ENCODE results near the gene ADAP2. TPM values are rescaled to one million over a fixed set of nuclear protein-coding genes. Genes with fewer than 3 reads are reported as not detected.

ADAP2 gene
- total RNA-seq, 1 donor = 0.72 TPM

DNA sequence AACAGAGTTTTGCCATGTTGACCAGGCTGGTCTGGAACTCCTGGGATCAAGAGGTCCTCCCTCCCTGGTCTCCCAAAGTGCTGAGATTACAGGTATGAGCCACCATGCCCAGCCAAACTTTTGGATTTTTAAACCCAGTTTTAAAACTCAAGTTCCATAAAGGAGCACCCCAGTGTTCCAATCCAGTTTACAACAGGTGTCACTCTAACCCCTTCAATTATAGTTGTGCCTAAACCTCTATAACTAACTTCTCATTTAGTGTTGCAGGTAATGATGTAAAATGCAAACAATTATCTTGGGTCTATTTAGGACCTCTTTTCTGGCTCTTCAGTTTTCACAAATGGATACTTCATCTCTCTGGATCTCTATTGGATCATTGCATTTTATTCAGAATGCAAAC lies 7.8 kb upstream of the ADAP2 start:
- Histone ChIP-seq H3K27me3 (ENCODE audit: insufficient read depth, low read length) (peaks cover 3% of the 10 kb centered on the region), H3K79me2 (ENCODE audit: insufficient read depth, low read length) (no peaks in the 10 kb centered on the region), H2AFZ (ENCODE audit: low read length) (no peak overlapping the region), H3K4me2 (ENCODE audit: insufficient read depth, low read length) (no peak overlapping the region), H3K36me3 (ENCODE audit: insufficient read depth, low read length) (no peaks in the 10 kb centered on the region), H3K4me1 (ENCODE audit: insufficient read depth, low read length) (no peaks in the 10 kb centered on the region), H3K27ac (ENCODE audit: low read depth, low read length) (no peak overlapping the region), H3K9me3 (ENCODE audit: low read depth, low read length) (no peaks in the 10 kb centered on the region), H4K20me1 (ENCODE audit: insufficient read depth, low read length) (no peaks in the 10 kb centered on the region), H3K4me3 (ENCODE audit: insufficient read depth, low read length) (no peak overlapping the region)
- no peak for DNase-seq (ENCODE audit: insufficient read length, low spot score, missing footprints)
- TF ChIP-seq, protein P1, sequence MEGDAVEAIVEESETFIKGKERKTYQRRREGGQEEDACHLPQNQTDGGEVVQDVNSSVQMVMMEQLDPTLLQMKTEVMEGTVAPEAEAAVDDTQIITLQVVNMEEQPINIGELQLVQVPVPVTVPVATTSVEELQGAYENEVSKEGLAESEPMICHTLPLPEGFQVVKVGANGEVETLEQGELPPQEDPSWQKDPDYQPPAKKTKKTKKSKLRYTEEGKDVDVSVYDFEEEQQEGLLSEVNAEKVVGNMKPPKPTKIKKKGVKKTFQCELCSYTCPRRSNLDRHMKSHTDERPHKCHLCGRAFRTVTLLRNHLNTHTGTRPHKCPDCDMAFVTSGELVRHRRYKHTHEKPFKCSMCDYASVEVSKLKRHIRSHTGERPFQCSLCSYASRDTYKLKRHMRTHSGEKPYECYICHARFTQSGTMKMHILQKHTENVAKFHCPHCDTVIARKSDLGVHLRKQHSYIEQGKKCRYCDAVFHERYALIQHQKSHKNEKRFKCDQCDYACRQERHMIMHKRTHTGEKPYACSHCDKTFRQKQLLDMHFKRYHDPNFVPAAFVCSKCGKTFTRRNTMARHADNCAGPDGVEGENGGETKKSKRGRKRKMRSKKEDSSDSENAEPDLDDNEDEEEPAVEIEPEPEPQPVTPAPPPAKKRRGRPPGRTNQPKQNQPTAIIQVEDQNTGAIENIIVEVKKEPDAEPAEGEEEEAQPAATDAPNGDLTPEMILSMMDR (IDR thresholded peaks at IDR 0.05; ENCODE audit: extremely low read depth, low read depth, low read length) = no peak

DNA sequence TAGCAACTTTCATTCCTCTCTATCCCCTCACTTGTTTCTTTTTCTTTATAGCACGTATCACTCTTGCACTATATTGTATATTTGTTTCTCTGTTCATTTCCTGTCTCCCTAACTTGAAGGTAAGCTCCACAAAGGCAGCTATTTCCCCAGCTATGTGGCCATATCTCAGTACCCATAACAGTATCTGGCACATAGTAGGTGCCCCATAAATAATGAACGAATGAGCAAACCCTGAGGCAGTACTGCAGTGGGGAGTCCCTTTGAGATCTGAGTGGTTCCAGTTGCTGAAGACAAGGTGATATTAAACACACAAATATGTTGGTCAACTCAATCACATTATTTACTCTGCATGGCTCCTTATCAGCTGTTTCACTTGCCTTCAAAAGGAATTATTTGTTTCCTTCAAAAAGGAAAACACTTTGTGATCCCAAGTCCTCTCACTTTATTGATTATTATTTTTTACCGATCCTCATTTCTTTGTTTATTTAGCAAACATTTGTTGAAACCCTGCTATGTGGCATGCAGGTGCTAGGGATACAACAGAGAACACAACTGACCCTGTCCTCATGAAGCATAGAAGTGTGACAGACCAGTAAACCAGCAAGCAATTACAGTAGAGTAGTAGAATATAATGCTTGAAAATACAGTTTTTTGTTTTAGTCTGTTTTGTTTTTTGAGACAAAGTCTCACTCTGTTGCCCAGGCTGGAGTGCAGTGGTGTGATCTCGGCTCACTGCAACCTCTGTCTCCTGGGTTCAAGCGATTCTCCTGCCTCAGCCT lies 5.7 kb upstream of the ADAP2 start:
- DNase-seq (ENCODE audit: insufficient read length, low spot score, missing footprints) = no peak
- Histone ChIP-seq H4K20me1 (ENCODE audit: insufficient read depth, low read length) (no peaks in the 10 kb centered on the region), H3K4me3 (ENCODE audit: insufficient read depth, low read length) (no peak overlapping the region), H3K79me2 (ENCODE audit: insufficient read depth, low read length) (no peaks in the 10 kb centered on the region), H3K9me3 (ENCODE audit: low read depth, low read length) (no peaks in the 10 kb centered on the region), H3K27ac (ENCODE audit: low read depth, low read length) (no peak overlapping the region), H3K27me3 (ENCODE audit: insufficient read depth, low read length) (peaks cover 13% of the 10 kb centered on the region), H3K36me3 (ENCODE audit: insufficient read depth, low read length) (no peaks in the 10 kb centered on the region), H3K4me1 (ENCODE audit: insufficient read depth, low read length) (no peaks in the 10 kb centered on the region), H2AFZ (ENCODE audit: low read length) (no peak overlapping the region), H3K4me2 (ENCODE audit: insufficient read depth, low read length) (no peak overlapping the region)
- TF ChIP-seq, protein P1 (IDR thresholded peaks at IDR 0.05; ENCODE audit: extremely low read depth, low read depth, low read length) = no peak

DNA sequence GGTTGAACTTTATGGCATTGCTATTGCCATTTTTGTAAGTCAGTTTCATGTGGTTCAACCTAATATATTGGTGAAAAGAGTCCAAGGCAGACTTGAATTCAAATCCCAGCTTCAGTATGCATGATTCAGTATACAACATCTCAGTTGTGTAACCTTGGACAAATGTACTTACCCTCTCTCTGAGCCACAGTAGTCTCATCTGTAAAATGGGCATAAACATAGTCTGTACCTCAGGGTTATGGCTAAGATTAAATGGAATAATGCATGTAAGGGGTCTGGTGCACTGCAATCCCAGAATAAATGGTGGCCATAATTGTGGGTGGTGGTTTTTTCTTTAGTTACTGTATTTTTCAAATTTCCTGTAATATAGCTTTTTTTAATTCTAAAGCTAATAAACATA lies 4.7 kb upstream of the ADAP2 start:
- H3K4me1 ChIP-seq (ENCODE audit: insufficient read depth, low read length) = no peaks in the 10 kb centered on the region
- DNase-seq (ENCODE audit: insufficient read length, low spot score, missing footprints) = no peak
- H2AFZ ChIP-seq (ENCODE audit: low read length) = no peak overlapping the region
- no peaks in the 10 kb centered on the region for H3K79me2 ChIP-seq (ENCODE audit: insufficient read depth, low read length)
- no peak overlapping the region for H3K27ac ChIP-seq (ENCODE audit: low read depth, low read length)
- H3K36me3 ChIP-seq (ENCODE audit: insufficient read depth, low read length) = no peaks in the 10 kb centered on the region
- H3K4me2 ChIP-seq (ENCODE audit: insufficient read depth, low read length) = no peak overlapping the region
- no peaks in the 10 kb centered on the region for H4K20me1 ChIP-seq (ENCODE audit: insufficient read depth, low read length)
- TF ChIP-seq, protein P1 (IDR thresholded peaks at IDR 0.05; ENCODE audit: extremely low read depth, low read depth, low read length) = no peak
- H3K27me3 ChIP-seq (ENCODE audit: insufficient read depth, low read length) = peaks cover 23% of the 10 kb centered on the region
- H3K4me3 ChIP-seq (ENCODE audit: insufficient read depth, low read length) = no peak overlapping the region
- no peaks in the 10 kb centered on the region for H3K9me3 ChIP-seq (ENCODE audit: low read depth, low read length)

DNA sequence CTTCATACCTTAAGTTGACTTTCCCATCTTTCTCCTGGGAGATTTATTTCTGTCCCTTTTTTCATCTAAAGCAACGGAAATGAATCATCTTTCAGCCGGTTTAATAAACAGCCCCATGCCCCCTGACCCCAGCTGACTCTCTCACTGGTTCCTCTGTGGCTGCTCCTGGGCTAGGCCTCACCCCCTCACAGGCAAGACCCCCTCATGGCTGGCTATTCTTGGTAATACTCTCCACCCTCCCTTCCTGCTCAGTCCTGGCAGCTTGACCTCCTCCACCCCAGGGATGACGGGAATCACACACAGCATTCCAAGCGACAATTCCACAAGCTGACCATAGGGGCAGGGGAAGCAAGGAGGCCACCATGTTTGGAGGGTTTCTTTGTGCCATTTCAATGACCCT lies 1.5 kb upstream of the ADAP2 start:
- H3K4me2 ChIP-seq (ENCODE audit: insufficient read depth, low read length) = no peak overlapping the region
- peak; percentile 81 for DNase-seq (ENCODE audit: insufficient read length, low spot score, missing footprints)

More for the DNA sequence above, 1.5 kb upstream of the ADAP2 start:
- H3K79me2 ChIP-seq (ENCODE audit: insufficient read depth, low read length) = no peaks in the 10 kb centered on the region
- TF ChIP-seq, protein P1 (IDR thresholded peaks at IDR 0.05; ENCODE audit: extremely low read depth, low read depth, low read length) = no peak
- H3K4me3 ChIP-seq (ENCODE audit: insufficient read depth, low read length) = no peak overlapping the region
- H4K20me1 ChIP-seq (ENCODE audit: insufficient read depth, low read length) = no peaks in the 10 kb centered on the region
- H3K9me3 ChIP-seq (ENCODE audit: low read depth, low read length) = no peaks in the 10 kb centered on the region
- no peak overlapping the region for H3K27ac ChIP-seq (ENCODE audit: low read depth, low read length)
- H3K27me3 ChIP-seq (ENCODE audit: insufficient read depth, low read length) = peaks cover 48% of the 10 kb centered on the region
- no peaks in the 10 kb centered on the region for H3K36me3 ChIP-seq (ENCODE audit: insufficient read depth, low read length)
- peaks cover 3% of the 10 kb centered on the region for H3K4me1 ChIP-seq (ENCODE audit: insufficient read depth, low read length)
- peak overlapping the region; percentile 39 for H2AFZ ChIP-seq (ENCODE audit: low read length)
